Fibroblast of the aortic adventitia (primary cell): Measurements from ENCODE around the gene ACAA2. TPM values are rescaled to one million over a fixed set of nuclear protein-coding genes. Genes with fewer than 3 reads are reported as not detected.
A peak's percentile ranks its signal among the peaks of the same experiment; 100 is the strongest.

Experiments
- DNase-seq: peaks from one replicate; pipeline ENCODE4 v3.0.0-alpha.2; 2010; ENCODE audit warnings: low read depth
- H3K4me3 ChIP-seq: 2 replicates; pipeline ENCODE4 v1.5.1; 2011; ENCODE audit warnings: low read depth, mild to moderate bottlenecking, control low read depth, low read length, moderate library complexity
- CTCF ChIP-seq: IDR thresholded peaks from 2 replicates; pipeline ENCODE4 v1.5.1; 2011; ENCODE audit warnings: mild to moderate bottlenecking, low read length, control low read depth, inconsistent platforms; ENCODE audit not compliant: insufficient read depth
- total RNA-seq: library from RNA; depleted of rRNA; stranded (reverse); fragments of >200 nt; gene quantifications from 2 replicates; pipeline ENCODE4 v1.2.3, GENCODE V29; 2012; ENCODE audit warnings: low replicate concordance

Gene ACAA2
- total RNA-seq, 1 donor: 56.8 TPM

GRCh38 chr18:49766646-49767045 lies 46.7 kb downstream of the ACAA2 start:
- TF ChIP-seq CTCF: no peak
- DNase-seq: no peak
- no peak overlapping the region for H3K4me3 ChIP-seq

- TF ChIP-seq CTCF: no peak
- DNase-seq: peak; percentile 54
- H3K4me3 ChIP-seq: no peak overlapping the region
Observed at GRCh38 chr18:49764032-49764431, 49.3 kb downstream of the ACAA2 start.

- no peak for DNase-seq
- H3K4me3 ChIP-seq: no peak overlapping the region
- no peak for TF ChIP-seq CTCF
Observed at GRCh38 chr18:49763590-49763989, 49.7 kb downstream of the ACAA2 start.

GRCh38 chr18:49762191-49763077 lies 50.9 kb downstream of the ACAA2 start:
- TF ChIP-seq CTCF: no peak
- H3K4me3 ChIP-seq: no peak overlapping the region

GRCh38 chr18:49761771-49762170 lies 51.6 kb downstream of the ACAA2 start:
- no peak for TF ChIP-seq CTCF
- H3K4me3 ChIP-seq: no peak overlapping the region
- DNase-seq: no peak

More at GRCh38 chr18:49762191-49763077, 50.9 kb downstream of the ACAA2 start:
- no peak for DNase-seq

- no peak for TF ChIP-seq CTCF
- no peak for DNase-seq
- H3K4me3 ChIP-seq: no peak overlapping the region
Observed at GRCh38 chr18:49758263-49758610, 55.1 kb downstream of the ACAA2 start.
